ENCODE data around the gene PNKD.

DNA sequence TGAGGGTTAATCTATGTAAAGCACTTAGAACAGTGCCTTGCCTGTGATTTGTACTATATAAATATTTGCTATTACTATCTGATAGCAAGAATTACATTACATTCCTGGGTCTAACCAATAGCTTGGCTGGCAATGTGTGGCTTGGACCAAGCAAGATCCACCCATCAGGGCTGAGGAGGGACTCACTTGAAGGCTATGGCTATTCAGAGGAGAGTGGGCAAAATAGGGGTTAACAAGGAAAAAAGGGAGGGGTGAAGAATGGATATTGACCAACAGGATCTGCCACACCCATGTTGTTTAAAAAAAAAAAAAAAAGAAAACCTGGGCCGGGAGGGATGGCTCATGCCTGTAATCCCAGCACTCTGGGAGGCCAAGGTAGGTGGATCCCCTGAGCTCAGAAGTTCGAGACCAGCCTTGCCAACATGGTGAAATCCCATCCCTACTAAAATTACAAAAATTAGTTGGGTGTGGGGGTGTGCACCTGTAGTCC is 42.0 kb downstream of the PNKD start:
- TF ChIP-seq, protein P1, sequence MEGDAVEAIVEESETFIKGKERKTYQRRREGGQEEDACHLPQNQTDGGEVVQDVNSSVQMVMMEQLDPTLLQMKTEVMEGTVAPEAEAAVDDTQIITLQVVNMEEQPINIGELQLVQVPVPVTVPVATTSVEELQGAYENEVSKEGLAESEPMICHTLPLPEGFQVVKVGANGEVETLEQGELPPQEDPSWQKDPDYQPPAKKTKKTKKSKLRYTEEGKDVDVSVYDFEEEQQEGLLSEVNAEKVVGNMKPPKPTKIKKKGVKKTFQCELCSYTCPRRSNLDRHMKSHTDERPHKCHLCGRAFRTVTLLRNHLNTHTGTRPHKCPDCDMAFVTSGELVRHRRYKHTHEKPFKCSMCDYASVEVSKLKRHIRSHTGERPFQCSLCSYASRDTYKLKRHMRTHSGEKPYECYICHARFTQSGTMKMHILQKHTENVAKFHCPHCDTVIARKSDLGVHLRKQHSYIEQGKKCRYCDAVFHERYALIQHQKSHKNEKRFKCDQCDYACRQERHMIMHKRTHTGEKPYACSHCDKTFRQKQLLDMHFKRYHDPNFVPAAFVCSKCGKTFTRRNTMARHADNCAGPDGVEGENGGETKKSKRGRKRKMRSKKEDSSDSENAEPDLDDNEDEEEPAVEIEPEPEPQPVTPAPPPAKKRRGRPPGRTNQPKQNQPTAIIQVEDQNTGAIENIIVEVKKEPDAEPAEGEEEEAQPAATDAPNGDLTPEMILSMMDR (conservative IDR thresholded peaks at IDR 0.05; ENCODE audit: low read depth in 2 of 2), result no peak
- TF ChIP-seq EZH2phosphoT487 (IDR thresholded peaks at IDR 0.05; ENCODE audit: unreplicated experiment), result no peak
- no peak for TF ChIP-seq REST (IDR thresholded peaks at IDR 0.05; ENCODE audit: unreplicated experiment)
- no peak for TF ChIP-seq POLR2AphosphoS5 (IDR thresholded peaks at IDR 0.05; ENCODE audit: low read depth)
- no peak for TF ChIP-seq CREB1 (CRISPR knock-in tag; IDR thresholded peaks at IDR 0.05; ENCODE audit: low read depth)
- TF ChIP-seq EZH2 (IDR thresholded peaks at IDR 0.05; ENCODE audit: low read depth, unreplicated experiment), result no peak
- no peak for TF ChIP-seq ZNF114 (CRISPR knock-in tag; IDR thresholded peaks at IDR 0.05)
- no peak for TF ChIP-seq NANOG (IDR thresholded peaks at IDR 0.05; ENCODE audit: borderline replicate concordance)
- TF ChIP-seq, protein P2, sequence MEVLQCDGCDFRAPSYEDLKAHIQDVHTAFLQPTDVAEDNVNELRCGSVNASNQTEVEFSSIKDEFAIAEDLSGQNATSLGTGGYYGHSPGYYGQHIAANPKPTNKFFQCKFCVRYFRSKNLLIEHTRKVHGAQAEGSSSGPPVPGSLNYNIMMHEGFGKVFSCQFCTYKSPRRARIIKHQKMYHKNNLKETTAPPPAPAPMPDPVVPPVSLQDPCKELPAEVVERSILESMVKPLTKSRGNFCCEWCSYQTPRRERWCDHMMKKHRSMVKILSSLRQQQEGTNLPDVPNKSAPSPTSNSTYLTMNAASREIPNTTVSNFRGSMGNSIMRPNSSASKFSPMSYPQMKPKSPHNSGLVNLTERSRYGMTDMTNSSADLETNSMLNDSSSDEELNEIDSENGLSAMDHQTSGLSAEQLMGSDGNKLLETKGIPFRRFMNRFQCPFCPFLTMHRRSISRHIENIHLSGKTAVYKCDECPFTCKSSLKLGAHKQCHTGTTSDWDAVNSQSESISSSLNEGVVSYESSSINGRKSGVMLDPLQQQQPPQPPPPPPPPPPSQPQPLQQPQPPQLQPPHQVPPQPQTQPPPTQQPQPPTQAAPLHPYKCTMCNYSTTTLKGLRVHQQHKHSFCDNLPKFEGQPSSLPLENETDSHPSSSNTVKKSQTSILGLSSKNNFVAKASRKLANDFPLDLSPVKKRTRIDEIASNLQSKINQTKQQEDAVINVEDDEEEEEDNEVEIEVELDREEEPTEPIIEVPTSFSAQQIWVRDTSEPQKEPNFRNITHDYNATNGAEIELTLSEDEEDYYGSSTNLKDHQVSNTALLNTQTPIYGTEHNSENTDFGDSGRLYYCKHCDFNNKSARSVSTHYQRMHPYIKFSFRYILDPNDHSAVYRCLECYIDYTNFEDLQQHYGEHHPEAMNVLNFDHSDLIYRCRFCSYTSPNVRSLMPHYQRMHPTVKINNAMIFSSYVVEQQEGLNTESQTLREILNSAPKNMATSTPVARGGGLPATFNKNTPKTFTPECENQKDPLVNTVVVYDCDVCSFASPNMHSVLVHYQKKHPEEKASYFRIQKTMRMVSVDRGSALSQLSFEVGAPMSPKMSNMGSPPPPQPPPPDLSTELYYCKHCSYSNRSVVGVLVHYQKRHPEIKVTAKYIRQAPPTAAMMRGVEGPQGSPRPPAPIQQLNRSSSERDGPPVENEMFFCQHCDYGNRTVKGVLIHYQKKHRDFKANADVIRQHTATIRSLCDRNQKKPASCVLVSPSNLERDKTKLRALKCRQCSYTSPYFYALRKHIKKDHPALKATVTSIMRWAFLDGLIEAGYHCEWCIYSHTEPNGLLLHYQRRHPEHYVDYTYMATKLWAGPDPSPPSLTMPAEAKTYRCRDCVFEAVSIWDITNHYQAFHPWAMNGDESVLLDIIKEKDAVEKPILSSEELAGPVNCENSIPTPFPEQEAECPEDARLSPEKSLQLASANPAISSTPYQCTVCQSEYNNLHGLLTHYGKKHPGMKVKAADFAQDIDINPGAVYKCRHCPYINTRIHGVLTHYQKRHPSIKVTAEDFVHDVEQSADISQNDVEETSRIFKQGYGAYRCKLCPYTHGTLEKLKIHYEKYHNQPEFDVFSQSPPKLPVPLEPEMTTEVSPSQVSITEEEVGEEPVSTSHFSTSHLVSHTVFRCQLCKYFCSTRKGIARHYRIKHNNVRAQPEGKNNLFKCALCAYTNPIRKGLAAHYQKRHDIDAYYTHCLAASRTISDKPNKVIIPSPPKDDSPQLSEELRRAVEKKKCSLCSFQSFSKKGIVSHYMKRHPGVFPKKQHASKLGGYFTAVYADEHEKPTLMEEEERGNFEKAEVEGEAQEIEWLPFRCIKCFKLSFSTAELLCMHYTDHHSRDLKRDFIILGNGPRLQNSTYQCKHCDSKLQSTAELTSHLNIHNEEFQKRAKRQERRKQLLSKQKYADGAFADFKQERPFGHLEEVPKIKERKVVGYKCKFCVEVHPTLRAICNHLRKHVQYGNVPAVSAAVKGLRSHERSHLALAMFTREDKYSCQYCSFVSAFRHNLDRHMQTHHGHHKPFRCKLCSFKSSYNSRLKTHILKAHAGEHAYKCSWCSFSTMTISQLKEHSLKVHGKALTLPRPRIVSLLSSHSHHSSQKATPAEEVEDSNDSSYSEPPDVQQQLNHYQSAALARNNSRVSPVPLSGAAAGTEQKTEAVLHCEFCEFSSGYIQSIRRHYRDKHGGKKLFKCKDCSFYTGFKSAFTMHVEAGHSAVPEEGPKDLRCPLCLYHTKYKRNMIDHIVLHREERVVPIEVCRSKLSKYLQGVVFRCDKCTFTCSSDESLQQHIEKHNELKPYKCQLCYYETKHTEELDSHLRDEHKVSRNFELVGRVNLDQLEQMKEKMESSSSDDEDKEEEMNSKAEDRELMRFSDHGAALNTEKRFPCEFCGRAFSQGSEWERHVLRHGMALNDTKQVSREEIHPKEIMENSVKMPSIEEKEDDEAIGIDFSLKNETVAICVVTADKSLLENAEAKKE (CRISPR knock-in tag; IDR thresholded peaks at IDR 0.05), result no peak
- no peak for TF ChIP-seq JUNB (IDR thresholded peaks at IDR 0.05; ENCODE audit: unreplicated experiment)
